HG03575 (cell line): Measurements from ENCODE around the gene LVRN.

Source experiments
- ATAC-seq: cut with Tn5 transposase; IDR thresholded peaks from one replicate; pipeline ENCODE4 v1.9.1; 2021; ENCODE audit not compliant: unreplicated experiment, insufficient number of reproducible peaks, low FRiP score; ENCODE audit errors: extremely low read depth

Gene LVRN

GRCh38 chr5:115949096-115949495 is 13.2 kb upstream of the LVRN start:
- ATAC-seq: no peak

- ATAC-seq: no peak
These were observed 9.7 kb upstream of the LVRN start for GRCh38 chr5:115952588-115952987.

- ATAC-seq: no peak
These were observed 8.1 kb upstream of the LVRN start for GRCh38 chr5:115954144-115954543.

- ATAC-seq: no peak
These were observed 5.3 kb upstream of the LVRN start for GRCh38 chr5:115956957-115957356.

GRCh38 chr5:115961381-115962238 is 665 bp upstream of the LVRN start:
- no peak for ATAC-seq

- ATAC-seq: no peak
These were observed 509 bp downstream of the LVRN start for GRCh38 chr5:115962565-115963402.

GRCh38 chr5:115963566-115963965 is 1.3 kb downstream of the LVRN start:
- ATAC-seq: no peak

GRCh38 chr5:115968770-115969169 is 6.5 kb downstream of the LVRN start:
- ATAC-seq: no peak

- peak; percentile 78 for ATAC-seq
These were observed 14.8 kb downstream of the LVRN start for GRCh38 chr5:115977096-115977495.

- no peak for ATAC-seq
These were observed 15.7 kb downstream of the LVRN start for GRCh38 chr5:115977988-115978387.

- no peak for ATAC-seq
These were observed 16.5 kb downstream of the LVRN start for GRCh38 chr5:115978779-115979178.

GRCh38 chr5:115979201-115980041 is 17.1 kb downstream of the LVRN start:
- no peak for ATAC-seq

GRCh38 chr5:115983519-115983918 is 21.2 kb downstream of the LVRN start:
- no peak for ATAC-seq

- no peak for ATAC-seq
These were observed 23.8 kb downstream of the LVRN start for GRCh38 chr5:115985802-115986757.

GRCh38 chr5:115988002-115988401 is 25.7 kb downstream of the LVRN start:
- ATAC-seq: no peak

- no peak for ATAC-seq
These were observed 30.6 kb downstream of the LVRN start for GRCh38 chr5:115992848-115993350.

- ATAC-seq: no peak
These were observed 33.1 kb downstream of the LVRN start for GRCh38 chr5:115995351-115995750.
